G401.6 (cell line): ENCODE data around the gene PCDHA4.
"Not testable (repeated sequence)": the region's sequence is repeated elsewhere in the genome, so short reads cannot be mapped to it uniquely, and the experiment has no call there.

Source experiments
- FAIRE-seq: peaks from 2 replicates; lab custom pipeline; 2012; peaks lifted over from hg19 to GRCh38; lab: Jason Lieb, UNC

PCDHA4 gene

DNA sequence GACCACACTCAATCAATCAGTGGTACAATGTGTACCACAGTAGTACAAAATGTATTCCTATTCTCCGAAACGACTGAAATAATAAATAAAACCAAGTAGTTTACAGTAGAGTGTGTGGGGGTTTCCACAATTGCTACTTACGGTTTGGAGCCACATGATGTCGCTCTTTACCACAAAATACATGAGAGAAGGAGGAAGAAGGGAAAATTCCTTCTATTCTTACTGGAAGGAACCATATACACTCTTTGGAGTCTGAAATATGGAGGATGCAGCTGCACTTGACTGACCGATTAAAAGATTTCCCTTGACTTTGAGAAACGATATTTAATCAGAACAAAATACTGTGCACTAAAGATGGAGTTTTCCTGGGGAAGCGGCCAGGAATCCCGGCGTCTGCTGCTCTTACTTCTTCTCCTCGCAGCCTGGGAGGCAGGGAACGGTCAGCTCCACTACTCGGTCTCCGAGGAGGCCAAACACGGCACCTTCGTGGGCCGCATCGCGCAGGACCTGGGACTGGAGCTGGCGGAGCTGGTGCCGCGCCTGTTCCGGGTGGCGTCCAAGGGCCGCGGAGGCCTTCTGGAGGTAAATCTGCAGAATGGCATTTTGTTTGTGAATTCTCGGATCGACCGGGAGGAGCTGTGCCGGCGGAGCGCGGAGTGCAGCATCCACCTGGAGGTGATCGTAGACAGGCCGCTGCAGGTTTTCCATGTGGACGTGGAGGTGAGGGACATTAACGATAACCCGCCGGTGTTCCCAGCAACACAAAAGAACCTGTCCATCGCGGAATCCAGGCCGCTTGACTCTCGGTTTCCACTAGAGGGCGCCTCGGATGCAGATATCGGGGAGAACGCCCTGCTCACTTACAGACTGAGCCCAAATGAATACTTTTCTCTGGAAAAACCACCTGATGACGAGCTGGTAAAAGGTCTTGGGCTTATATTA, at the start of gene PCDHA4:
Gene PCDHA4 (plus strand): TSS at position 235 of the 942 bp plus-strand sequence.
- FAIRE-seq, result peak; percentile 92

DNA sequence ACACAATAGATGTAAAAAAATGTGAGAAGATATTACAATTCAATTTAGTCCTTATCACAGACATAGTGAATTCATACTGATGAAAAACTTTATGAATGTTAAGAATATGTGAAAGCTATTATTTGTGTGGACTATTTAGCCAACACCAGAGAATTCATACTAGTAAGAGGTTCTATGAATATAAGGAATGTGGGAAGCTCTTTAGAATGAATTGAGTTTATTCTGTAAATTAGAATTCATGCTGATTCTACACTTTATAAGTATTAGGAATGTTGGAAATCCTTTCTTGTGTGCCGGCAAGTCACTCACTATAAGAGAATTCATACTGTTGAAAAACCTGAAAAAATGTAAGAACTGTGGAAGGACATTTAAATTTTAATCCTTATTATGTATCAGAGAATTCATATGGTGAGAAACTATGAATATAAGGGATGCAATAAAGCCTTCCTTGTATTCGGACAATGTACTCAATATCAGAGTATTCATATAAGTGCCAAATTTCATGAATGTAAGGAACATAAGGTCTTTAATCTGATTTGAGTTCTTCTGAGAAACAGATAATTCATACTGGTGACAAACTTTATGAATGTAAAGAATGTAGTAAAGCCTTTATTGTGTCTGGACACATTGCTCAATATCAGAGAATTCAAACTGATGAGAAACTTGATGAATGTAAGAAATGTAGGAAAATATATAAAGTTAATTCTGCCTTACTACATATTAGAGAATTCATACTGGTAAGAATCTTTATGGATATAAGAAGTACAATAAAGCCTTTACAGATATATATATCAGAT, 42.5 kb upstream of the PCDHA4 start:
- FAIRE-seq, result peak; percentile 47

DNA sequence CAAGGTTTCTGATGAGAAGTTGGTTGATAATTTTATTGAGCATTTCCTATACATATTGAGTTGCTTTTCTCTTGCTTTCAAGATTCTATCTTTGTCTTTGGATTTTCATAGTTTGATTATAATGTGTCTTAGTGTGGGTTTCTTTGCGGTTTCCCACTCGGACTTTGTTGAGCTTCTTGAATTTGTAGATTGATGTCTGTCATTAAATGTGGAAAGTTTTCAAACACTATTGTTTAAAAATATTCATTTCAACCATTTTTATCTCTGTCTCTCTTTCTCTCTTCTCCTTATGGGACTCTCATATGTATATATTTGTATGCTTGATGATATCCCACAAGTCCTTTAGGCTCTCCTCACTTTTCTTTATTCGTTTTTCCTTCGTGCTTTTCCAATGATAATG, 39.4 kb upstream of the PCDHA4 start:
- FAIRE-seq, result no peak

DNA sequence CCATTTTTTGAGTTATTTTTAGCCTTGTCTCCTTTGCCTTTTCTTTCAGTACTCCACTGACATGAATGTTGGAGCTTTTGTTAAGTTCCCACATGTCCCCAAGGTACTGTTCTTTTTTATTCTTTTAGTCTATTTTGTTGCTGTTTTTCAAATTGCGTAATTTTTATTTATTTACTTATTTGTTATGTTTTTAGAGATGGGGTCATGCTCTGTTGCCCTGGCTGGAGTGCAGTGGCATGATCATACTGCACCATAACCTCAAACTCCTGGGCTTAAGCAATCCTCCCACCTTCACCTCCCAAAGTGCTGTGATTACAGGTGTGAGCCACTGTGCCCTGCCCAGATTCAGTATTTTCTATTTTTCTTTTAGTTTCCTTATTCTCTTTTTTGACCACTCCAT, 26.4 kb upstream of the PCDHA4 start:
- no peak for FAIRE-seq

DNA sequence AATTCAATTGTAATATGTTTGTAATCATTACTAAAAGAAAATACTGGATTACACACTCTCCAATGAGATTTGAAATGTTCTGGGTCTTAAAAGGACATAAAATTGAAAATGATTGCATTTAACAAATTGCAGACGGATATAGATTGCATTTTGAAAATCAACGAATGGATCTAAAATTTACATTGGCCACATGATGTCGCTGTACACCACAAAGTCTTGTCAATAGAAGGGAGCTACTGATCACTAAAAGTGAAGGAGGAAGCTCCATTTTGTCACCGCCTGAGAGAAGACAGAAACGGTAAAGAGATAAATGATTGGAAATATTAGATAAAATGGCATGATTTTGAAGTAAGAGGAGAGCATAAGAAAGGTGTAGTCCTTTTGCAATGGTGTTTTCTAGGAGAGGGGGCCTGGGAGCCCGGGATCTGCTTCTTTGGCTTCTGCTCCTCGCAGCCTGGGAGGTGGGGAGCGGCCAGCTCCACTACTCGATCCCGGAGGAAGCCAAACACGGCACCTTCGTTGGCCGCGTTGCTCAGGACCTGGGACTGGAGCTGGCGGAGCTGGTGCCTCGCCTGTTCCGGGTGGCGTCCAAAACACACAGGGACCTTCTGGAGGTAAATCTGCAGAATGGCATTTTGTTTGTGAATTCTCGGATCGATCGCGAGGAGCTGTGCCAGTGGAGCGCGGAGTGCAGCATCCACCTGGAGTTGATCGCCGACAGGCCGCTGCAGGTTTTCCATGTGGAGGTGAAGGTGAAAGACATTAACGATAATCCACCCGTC, 20.8 kb upstream of the PCDHA4 start, which contains the start of gene PCDHA1:
Gene PCDHA1 (plus strand): TSS at position 236 of the 782 bp plus-strand sequence.
- FAIRE-seq, result no peak

DNA sequence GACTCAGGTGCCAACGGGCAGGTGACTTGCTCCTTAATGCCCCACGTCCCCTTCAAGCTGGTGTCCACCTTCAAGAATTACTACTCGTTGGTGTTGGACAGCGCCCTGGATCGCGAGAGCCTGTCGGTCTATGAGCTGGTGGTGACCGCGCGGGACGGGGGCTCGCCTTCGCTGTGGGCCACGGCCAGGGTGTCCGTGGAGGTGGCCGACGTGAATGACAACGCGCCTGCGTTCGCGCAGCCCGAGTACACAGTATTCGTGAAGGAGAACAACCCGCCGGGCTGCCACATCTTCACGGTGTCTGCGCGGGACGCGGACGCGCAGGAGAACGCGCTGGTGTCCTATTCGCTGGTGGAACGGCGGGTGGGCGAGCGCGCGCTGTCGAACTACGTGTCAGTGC, 19.4 kb upstream of the PCDHA4 start:
- not testable (repeated sequence) for FAIRE-seq

DNA sequence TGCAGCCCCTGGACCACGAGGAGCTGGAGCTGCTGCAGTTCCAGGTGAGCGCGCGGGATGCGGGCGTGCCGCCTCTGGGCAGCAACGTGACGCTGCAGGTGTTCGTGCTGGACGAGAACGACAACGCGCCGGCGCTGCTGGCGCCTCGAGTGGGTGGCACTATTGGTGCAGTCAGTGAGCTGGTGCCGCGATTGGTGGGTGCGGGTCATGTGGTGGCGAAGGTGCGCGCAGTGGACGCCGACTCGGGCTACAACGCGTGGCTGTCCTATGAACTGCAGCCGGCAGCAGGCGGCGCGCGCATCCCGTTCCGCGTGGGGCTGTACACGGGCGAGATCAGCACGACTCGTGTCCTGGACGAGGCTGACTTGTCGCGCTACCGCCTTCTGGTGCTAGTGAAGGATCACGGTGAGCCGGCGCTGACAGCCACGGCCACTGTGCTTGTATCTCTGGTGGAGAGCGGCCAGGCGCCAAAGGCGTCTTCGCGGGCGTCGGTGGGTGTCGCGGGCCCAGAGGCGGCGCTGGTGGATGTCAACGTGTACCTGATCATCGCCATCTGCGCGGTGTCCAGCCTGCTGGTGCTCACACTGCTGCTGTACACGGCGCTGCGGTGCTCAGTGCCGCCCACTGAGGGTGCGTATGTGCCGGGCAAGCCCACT, 18.9 kb upstream of the PCDHA4 start:
- FAIRE-seq, result not testable (repeated sequence)

DNA sequence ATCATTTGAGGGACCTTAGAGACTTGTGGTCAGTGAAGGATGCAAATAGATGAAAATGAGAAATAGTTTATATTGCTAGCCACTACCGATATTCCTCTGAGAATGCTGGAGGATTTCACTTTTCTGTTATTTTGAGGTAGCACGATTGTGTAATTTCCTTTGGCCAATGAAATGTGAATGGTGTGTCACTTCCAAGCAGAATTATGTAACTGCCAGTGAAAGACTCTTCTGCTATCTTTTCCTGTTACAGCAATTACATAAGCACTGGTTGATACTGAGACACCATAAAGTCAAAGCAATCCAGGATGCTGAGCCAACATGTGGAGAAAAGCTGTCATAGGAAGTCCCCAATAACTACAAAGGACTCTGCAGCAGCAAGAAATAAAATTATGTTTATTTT, 15.8 kb upstream of the PCDHA4 start:
- no peak for FAIRE-seq

DNA sequence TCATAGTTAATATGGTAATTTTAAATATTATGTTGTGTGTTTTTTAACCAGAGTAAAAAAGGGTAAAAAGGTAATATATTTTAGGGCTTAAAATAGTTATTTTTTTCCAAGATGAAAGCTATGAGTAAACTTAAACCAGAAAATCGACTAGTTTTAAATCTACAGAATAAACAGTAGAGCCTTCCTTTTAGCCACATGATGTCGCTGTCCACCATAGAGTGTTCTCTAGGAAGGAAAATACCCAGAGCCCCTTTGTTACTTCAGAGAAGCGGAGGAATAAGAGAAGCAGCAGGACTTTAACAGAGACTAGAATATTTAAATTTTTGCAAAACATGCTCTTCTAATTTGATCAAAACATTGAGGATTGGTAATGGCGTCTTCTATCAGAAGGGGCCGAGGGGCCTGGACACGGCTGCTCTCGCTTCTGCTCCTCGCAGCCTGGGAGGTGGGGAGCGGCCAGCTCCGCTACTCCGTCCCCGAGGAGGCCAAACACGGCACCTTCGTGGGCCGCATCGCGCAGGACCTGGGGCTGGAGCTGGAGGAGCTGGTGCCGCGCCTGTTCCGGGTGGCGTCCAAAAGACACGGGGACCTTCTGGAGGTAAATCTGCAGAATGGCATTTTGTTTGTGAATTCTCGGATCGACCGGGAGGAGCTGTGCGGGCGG, 12.1 kb upstream of the PCDHA4 start, which contains the start of gene PCDHA2:
Gene PCDHA2 (plus strand): TSS at position 258 of the 664 bp plus-strand sequence.
- FAIRE-seq, result no peak

DNA sequence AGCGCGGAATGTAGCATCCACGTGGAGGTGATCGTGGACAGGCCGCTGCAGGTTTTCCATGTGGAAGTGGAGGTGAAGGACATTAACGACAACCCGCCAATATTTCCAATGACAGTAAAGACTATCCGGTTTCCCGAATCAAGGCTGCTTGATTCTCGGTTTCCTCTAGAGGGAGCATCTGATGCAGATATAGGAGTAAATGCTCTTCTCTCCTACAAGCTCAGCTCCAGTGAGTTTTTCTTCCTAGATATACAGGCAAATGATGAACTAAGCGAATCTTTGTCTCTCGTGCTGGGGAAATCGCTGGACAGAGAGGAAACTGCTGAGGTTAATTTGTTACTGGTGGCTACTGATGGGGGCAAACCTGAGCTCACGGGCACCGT, 11.6 kb upstream of the PCDHA4 start:
- FAIRE-seq, result no peak

DNA sequence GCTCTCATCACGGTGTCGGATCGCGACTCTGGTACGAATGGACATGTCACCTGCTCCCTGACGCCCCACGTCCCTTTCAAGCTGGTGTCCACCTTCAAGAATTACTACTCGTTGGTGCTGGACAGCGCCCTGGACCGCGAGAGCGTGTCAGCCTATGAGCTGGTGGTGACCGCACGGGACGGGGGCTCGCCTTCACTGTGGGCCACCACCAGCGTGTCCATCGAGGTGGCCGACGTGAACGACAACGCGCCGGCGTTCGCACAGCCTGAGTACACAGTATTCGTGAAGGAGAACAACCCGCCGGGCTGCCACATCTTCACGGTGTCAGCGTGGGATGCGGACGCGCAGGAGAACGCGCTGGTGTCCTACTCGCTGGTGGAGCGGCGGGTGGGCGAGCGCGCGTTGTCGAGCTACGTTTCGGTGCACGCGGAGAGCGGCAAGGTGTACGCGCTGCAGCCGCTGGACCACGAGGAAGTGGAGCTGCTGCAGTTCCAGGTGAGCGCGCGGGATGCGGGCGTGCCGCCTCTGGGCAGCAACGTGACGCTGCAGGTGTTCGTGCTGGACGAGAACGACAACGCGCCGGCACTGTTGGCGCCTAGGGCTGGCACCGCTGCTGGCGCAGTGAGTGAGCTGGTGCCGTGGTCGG, 10.7 kb upstream of the PCDHA4 start:
- not testable (repeated sequence) for FAIRE-seq

DNA sequence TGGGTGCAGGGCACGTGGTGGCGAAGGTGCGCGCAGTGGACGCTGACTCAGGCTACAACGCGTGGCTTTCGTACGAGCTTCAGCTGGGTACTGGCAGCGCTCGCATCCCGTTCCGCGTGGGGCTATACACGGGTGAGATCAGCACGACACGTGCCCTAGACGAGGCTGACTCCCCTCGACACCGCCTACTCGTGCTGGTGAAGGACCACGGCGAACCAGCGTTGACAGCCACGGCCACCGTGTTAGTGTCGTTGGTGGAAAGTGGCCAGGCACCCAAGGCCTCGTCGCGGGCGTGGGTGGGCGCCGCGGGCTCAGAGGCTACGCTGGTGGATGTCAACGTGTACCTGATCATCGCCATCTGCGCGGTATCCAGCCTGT, 10.2 kb upstream of the PCDHA4 start:
- no peak for FAIRE-seq

DNA sequence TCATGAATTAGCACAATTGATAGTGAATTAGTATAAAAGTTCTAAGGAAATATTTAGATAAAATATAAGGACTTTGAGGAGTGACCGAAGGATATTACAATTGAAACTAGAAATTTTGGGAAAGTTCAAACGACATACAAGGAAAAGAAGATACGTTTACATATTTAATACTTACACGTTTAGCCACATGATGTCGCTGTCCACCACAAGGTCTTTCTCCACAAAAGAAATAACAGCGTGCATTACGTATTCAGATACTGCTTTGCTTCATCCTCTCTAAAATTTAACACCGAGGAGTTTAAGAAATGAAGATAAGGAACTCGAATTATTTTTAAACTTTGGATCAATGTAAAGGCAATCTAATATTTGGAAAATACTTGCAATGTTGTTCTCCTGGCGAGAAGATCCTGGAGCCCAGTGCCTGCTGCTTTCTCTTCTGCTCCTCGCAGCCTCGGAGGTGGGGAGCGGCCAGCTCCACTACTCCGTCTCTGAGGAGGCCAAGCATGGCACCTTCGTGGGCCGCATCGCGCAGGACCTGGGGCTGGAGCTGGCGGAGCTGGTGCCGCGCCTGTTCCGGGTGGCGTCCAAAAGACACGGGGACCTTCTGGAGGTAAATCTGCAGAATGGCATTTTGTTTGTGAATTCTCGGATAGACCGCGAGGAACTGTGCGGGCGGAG, 5.9 kb upstream of the PCDHA4 start, which contains the start of gene PCDHA3:
Gene PCDHA3 (plus strand): TSS at position 242 of the 678 bp plus-strand sequence.
- no peak for FAIRE-seq

DNA sequence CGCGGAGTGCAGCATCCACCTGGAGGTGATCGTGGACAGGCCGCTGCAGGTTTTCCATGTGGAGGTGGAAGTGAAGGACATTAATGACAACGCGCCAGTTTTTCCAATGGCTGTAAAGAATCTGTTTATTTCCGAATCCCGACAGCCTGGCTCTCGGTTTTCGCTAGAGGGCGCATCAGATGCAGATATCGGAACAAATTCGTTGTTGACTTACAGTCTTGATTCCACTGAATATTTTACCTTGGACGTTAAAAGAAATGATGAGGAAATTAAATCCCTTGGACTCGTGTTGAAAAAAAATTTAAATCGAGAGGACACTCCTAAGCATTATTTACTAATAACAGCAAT, 5.4 kb upstream of the PCDHA4 start:
- FAIRE-seq, result no peak

DNA sequence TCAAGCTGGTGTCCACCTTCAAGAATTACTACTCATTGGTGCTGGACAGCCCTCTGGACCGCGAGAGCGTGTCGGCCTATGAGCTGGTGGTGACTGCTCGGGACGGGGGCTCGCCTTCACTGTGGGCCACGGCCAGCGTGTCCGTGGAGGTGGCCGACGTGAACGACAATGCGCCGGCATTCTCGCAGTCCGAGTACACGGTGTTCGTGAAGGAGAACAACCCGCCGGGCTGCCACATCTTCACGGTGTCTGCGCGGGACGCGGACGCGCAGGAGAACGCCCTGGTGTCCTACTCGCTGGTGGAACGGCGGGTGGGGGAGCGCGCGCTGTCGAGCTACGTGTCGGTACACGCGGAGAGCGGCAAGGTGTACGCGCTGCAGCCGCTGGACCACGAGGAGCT, 4.5 kb upstream of the PCDHA4 start:
- FAIRE-seq, result not testable (repeated sequence)

DNA sequence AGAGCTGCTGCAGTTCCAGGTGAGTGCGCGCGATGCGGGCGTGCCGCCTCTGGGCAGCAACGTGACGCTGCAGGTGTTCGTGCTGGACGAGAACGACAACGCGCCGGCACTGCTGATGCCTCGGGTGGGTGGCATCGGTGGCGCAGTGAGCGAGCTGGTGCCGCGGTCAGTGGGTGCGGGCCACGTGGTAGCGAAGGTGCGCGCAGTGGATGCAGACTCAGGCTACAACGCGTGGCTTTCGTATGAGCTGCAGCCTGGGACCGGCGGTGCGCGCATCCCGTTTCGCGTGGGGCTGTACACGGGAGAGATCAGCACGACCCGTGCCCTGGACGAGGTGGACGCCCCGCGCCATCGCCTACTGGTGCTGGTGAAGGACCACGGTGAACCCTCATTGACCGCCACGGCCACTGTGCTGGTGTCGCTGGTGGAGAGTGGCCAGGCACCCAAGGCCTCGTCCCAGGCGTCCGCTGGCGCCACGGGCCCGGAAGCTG, 4.0 kb upstream of the PCDHA4 start:
- FAIRE-seq, result no peak

DNA sequence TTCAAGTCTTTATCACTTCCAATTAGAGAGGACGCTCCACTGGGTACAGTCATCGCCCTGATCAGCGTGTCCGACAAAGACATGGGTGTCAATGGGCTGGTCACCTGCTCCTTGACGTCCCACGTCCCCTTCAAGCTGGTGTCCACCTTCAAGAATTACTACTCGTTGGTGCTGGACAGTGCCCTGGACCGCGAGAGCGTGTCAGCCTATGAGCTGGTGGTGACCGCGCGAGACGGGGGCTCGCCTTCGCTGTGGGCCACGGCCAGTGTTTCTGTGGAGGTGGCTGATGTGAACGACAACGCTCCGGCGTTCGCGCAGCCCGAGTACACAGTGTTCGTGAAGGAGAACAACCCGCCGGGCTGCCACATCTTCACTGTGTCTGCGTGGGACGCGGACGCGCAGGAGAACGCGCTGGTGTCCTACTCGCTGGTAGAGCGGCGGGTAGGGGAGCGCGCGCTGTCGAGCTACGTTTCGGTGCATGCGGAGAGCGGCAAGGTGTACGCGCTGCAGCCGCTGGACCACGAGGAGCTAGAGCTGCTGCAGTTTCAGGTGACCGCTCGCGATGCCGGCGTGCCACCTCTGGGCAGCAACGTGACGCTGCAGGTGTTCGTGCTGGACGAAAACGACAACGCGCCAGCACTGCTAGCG, 1.5 kb downstream of the PCDHA4 start:
- FAIRE-seq, result not testable (repeated sequence)

DNA sequence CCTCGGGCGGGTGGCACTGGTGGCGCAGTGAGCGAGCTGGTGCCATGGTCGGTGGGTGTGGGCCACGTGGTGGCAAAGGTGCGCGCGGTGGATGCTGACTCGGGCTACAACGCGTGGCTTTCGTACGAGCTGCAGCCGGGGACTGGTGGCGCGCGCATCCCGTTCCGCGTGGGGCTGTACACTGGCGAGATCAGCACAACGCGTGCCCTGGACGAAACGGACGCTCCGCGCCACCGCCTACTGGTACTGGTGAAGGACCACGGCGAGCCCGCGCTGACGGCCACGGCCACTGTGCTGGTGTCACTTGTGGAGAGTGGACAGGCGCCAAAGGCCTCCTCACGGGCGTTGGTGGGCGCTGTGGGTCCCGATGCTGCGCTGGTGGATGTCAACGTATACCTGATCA, 2.0 kb downstream of the PCDHA4 start:
- FAIRE-seq, result no peak
